GM18909 (cell line): Measurements from ENCODE around the gene CTU2.

ENCODE experiments used
- ATAC-seq: cut with Tn5 transposase; IDR thresholded peaks from one replicate; pipeline ENCODE4 v1.9.1; 2021; ENCODE audit warnings: mild to moderate bottlenecking; ENCODE audit not compliant: unreplicated experiment, poor library complexity

CTU2 gene

DNA sequence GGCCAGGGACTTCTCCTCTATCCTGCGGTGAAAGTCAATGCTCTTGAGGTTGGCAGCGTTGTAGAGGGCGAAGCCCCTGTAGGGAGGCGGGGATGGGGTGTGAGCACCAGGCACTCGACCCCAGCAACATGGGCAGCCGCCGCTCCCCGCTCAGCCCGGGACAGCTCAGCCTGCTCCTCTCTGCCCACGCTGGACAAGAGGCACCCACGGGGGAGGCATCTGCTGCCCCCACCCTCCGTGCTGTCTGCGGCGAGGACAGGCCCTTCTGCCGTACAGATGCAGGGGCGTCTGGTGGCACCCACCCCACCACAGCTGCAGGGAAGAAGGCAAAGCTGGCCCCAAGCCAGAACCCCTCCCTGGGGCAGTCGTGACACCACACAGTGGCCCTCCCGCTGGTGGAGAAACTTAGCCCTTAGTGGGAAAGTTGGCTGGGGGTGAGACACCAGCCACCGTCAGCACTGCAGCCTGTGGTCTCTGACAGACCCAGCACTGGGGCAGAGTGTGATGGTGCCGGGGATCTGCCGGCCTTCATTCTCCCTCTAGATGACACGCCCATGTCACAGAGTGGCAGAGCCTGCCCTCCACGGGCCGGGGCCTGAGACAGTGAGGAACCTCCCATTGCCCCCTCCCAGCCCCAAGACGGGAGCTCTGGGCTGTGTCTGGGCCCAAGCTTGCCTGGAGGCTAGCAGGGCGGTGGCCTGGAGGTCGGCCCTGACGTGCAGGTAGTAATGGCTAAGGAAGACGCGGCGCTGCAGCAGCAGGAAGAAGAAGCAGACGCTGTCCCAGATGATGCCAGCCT is 19.5 kb downstream of the CTU2 start:
- no peak for ATAC-seq

DNA sequence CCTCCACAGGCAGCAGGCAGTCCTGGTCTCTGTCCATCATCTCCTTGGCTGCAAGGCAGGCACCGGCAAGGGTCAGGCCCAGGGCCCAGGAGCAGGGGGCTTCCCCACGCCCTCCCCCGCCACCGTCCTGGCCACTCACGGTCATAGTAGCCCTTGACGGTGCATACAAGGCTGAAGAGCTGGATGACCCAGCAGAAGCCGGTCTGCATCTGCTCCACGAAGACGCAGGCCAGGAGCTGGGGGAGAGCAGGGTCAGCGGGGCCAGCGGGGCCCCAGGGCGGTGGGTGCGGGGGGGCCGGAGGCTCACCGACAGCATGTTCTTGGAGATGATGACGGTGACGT is 20.1 kb downstream of the CTU2 start:
- ATAC-seq, result no peak

DNA sequence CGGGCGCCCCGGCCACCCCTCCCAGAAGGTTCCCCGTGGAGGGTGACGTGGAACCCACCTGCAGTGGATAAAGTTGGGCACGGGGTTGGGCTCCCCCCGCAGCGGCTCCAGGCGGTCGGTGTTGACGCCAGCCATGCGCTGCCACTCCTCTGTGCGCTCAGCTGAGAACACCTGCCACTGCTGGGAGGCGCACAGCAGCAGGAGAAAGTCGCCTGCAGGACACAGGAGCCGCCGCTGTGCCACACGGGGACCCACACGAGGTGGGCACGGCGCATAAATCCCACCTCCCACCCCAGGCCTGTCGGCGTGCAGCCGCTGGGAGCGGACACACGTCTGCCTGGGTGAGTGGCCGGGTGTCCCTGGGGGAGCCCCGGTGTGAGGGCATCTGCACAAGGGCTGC is 20.7 kb downstream of the CTU2 start:
- no peak for ATAC-seq

DNA sequence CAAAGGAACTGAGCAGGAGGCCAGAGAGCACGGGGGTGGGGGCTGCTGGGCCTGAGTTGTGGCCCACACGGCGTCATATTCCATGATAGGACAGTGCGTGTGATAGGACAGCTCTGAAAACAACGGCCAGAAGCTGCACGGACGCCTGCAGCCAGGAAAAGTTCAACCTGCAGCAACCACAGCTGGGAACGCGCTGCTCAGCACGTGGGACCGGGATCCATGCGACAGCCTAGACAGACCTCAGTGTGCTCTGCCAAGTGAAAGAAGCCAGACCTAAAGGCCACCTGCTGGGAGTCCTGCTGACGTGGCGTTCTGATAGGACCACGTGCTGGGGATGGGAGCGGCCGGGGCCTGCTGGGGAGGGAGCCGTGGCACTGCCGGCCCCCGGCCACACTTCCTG is 21.6 kb downstream of the CTU2 start:
- no peak for ATAC-seq

DNA sequence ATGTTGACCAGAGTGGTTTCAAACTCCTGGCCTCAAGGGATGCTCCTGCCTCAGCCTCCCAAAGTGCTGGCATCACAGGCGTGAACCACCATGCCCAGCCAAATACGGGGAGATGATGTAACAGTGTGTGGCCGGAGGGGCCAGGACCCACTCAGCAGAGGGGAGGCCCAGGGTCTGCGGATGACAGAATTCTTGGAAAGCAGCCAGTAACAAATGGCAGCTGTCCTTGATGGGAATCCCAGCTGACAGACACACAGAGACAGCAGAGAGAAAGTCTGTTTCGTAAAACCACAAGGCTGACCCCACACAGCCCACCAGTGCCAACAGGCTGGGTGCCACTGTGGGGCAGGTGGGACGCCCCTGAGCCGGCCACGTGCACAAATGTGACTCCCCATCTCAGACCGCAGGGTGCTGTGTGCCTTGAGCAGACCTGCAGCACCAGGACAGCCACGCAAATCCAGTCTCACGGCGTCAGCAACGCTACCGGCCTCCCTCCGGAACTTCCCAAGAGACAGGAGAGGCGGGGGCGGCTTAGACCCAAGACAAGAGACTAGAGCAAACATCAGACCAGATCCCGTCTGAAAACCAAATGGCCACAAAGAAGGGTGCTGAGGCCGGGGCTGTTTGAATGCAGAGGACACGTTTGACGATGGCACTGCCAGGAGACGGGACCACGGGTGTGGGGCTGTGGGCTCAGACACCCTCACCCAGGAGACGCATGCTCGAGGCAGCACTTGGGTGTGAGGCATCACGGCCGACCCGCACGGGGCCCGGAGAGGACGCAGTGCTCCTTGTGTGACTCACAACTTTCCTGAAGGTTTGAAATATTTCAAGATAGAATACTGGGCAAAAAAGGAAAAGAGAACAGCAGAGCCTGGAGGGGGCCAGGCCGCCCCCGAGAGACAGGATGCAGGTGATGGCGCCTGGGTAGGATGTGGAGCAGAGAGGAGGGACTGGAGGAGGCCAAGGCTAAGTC is 24.6 kb downstream of the CTU2 start:
- ATAC-seq, result no peak

DNA sequence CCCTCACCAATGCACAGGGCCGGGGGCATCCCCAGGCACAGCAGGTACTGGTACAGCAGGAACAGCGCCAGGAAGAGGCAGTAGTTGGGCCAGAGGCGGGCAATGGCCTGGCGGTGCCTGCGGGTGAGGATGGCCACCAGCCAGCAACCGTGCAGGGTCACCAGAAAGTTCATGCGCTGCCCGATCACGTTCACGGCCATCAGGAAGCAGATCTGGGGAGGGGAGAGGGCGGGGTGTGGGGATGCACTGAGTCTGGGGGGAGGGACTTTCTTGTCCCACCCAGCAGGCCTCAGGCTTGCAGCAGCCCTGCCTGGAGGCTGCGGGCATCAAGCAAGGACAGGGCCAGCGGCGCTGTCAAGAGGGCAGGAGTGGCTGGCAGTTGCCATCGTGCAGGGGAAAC is 25.4 kb downstream of the CTU2 start:
- no peak for ATAC-seq

DNA sequence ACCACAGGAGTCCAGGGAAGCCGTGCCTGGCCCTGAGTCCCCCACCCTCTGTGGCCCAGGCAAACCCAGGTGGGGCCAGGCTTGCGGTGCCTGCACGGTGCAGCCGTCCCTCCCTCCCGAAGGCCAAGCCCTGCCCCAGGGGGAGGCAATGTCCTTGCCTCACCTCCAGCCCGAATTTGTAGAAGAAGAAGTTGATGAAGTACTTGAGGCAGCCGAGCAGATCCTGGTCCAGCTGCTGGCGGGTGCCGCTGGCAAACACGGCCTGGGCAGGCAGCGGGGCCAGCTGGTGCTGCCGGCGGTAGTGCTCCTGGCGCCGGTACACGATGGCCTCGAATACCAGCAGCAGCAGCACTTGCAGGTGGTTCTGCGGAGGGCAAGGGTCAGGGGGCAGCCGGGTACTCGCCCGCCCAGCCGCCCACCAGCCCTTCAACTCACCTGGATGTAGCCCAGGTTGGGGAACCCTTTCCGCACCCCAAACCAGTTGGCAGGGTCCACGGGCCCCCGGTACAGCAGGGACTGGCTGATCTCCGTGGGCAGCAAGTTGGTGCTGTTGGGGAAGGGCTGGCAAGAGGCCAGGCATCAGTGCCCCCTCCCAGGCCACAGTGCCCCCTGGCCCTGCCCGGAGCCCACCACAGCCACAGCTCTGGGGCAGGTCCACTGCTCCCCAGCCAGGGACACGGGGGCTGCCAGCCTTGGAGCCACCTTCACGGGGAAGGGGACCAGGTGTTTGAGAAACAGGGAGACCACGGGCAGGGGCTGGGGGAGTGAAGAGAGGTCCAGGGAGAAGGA is 26.1 kb downstream of the CTU2 start:
- ATAC-seq, result no peak

DNA sequence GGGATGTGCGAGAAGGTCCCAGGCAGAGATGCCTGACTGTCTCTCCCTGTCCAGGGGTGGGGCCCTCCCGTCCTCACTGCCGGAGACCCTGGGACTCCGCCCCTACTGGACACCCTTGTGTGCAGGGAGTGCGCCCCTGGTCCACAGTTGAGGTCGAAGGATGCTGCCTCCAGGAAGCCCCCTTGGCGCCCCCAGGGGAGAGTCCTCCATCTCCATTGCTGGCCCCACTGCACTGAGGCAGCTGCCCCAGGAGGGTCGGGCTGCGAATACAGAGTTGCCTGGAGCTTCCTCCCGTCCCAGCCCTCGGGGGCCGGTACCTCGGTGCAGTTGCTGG is 26.6 kb downstream of the CTU2 start:
- no peak for ATAC-seq

DNA sequence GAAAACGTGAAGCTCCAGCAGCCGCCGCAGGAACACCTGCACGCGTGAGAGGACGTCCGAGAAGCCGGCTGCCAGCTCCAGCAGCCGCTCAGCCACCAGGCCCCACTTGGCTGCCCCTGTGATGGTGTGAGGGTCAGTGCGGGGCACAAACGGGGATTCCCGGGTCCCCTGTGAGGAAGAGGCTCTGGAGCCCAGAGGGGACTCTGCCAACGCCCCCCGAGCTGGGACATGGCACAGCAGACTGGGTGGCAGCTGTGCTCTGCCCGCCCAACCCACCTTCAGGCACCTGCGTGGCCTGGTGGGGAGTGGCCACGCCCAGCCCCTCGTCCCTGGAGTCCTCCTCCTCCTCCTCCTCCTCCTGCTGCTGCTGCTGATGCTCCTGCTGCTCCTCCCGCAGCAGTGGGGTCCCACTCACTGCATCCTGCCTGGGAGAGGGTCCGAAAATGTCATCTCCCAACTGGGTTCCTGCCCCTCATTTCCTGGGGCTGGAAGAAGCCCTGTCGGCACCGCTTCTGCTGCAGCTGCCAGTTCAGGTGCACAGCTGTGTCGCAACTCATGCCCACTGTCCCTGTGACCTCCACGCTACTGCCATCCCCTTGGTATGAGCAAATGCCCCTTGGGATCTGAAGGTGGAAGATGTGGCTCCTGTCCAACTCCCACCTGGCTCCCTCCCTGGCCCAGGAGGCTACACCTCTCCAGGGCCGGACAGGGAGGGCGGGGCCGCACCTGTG is 27.5 kb downstream of the CTU2 start:
- ATAC-seq, result no peak

DNA sequence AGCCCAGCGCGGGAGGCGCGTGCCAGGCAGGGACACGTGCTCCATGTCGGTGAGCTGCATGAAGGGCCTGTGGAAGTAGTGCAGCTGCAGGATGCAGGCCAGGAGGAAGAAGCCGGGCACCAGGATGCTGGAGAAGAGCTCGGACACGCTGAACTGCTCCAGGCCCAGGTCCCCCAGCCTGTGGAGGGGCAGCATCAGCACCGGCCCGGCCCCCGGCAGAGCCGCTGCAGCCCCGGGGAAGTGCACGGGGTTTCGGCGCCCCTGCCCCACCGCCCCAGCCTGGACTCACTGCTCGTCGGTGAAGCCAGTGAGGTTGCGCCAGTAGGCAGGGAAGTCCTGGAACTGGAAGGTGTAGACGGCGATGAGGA is 28.0 kb downstream of the CTU2 start:
- no peak for ATAC-seq

DNA sequence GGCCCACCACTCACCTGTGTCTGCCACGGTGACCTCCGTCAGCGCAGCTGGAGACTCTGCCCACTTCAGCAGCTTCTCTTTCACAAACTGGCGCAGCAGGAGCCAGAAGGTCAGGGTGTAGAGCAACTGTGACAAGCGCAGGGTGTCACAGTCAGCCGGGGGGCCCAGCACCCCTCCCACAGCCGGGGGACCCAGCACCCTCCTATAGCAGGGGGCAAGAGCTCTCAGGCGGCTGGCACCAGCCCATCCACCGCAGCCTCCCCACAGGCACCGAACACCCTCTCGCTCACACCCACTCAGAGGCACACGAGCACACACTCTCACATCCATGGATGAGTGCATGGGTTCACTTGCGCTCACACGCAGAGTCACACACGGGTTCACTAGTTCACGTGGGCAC is 28.8 kb downstream of the CTU2 start:
- ATAC-seq, result no peak

DNA sequence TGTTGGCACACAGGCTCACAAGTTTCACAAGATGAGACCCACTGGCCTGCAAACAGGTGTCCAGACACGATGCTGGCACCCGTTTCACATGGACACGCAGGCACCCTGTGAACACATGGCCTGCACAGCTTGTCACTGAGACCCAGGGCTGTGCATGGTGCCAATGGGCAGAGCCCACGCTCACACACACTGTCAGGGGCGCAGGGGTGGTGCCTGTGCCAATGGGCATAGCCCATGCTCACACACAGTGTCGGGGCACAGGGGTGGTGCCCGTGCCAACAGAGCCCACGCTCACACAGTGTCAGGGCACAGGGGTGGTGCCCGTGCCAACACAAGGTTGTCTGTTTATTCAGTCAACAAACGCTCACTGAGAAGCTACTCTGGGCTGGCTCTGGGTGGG is 29.3 kb downstream of the CTU2 start:
- ATAC-seq, result no peak

DNA sequence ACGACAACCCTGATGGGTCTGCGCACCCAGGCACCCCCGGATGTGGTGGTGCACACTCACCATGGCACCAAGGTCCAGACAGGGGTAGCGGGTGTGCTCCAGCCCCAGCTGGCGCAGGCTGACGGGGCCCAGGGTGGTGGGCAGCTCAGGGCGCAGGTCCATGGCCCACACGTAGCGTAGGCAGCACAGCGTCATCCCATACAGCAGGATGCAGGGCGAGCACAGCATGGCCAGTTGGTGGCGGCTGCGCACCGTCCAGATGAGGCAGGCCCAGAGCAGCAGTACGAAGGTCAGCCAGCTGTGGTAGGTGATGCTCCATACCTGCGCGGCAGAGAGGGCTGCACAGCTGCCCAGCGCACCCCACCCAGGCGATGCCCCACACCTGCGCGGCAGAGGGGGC is 29.8 kb downstream of the CTU2 start:
- no peak for ATAC-seq

DNA sequence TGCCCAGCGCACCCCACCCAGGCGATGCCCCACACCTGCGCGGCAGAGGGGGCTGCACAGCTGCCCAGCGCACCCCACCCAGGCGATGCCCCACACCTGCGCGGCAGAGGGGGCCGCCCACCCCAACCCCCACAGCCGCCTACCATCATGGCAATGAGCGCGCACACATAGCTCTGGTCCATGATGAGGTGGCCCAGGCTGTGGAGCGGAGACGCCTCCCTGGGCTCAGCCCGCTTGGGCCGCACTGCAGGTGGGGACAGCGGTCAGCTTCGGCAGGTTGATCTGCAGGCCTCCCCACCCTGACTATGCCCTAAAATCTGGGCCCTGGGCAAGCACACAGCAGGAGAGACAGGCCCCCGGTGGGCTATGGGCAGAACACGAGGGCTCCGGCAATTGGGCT is 30.2 kb downstream of the CTU2 start:
- no peak for ATAC-seq

DNA sequence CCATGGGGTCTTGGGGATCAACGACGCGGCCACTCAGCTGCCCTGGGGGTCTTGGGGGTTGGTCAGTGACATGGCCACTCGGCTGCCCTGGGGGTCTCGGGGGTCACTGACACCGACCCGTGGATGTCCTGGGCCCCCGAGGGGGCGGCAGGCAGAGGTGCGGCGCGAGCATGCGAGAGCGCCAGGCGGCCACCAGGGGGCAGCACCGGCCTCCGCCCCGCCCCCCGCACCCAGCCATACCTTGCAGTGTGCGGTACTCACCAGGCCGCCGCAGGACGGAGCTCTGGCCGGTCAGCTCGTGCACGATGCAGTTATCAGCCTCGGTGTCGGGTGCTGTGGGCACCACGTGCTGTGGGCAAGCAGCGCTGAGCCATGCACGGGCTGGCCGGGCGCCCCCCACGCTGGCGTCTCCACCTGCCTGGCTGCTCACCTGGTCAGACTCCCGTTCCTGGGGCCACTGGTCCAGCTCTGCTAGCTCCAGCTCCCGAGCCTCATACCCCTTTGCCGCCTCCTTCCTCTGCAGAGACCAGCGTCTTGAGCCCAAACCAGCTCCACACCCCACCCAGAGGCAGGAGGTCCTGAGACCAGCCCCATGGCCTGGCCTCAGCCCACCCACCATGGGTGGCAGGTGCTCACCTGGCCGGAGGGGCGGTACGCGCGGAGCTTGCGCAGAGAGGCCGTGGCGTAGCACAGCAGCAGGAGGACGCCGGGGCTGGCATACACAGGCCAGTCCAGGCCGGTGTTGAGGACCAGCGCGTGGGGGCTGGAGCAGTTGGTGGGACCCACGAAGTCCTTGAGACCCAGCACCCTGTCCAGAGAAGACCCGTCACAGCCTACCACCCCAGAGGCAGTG is 31.2 kb downstream of the CTU2 start:
- ATAC-seq, result peak; percentile 65

DNA sequence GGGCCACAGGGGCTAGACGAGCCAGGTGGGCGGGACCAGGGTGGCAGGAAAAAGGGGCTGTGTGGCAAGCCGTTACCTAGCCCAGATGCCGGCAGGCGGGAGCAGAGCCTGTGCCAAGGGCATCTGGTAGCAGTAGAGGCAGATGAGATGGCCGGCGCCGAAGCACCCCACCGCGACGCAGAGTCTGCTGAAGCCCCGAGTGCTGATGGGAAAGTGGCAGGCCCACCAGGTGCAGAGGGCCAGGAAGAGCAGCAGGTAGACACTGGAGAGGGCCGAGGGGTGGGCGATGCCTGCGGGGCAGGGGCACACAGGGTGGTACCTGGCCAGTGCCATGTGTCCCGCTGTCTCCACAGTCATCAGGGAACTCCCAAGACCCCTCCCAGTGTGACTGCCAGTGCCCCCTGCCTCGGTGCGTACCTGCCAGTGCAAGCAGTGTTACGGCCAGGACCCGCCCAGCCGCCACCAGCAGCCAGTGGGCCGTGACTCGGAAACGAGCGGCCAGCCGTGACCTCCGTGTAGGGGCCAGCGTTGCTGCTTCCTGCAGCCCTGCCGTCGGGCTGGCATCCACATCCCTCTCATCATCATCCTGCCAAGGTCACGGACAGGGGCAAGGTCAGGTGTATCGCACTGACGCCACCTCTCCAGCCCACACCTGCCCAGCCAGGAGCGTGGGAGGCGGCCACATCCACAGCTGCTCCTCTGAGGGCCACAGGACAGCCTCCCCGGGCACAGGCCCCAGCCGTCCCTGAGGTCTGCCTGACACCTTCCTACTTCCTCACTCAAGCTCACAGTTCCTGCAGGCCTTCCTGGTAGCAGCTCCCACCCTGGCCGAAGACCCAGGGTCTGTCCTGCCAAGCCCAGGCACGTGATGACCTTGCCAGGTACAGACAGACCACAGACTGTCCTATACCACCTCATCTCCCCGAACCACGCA is 32.1 kb downstream of the CTU2 start:
- ATAC-seq, result no peak

DNA sequence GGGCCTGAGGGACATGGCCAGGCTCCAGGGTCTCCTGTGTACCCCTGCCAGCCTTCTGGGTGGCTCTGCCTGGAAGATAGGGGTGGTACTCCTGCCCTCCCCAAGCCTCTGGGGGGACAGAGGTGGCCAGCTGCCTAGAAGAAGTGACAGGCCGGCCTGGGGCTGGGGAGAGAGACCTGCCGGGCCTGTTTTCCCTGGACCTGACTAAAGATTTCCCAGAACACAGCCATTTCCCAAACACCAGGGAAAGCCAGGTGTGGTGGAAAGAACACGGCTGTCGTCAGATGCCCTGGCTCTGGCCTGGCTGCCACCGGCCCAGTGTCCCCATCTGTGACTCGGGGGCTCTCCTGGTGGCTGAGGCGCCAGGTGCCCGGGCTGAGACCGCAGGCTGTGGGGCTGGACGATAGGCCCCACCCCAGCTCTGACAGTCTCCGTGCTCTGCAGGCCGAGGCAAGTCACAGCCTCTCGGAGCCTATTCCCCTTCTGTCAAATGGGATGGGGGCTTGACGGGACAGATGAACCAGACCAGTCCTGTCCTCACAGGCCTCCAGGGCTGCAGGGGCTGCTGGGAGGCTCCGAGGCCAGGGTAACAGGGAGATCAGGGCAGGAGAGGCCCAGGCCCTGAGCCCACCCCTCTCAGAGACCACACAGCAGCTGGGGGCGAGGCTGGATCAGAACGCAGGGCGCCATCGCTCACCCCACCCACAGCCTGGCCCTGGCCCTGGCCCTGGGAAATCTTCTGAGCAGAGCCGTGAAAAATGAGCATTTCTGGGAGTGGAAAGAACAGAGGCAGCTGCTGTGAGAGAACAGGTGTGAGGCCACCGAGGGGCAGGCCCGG is 33.1 kb downstream of the CTU2 start:
- no peak for ATAC-seq
